PC-9 (cell line): ENCODE results near the gene EGFR. TPM values are rescaled to one million over a fixed set of nuclear protein-coding genes. Genes with fewer than 3 reads are reported as not detected.
A peak's percentile ranks its signal among the peaks of the same experiment; 100 is the strongest.

Source experiments
- BruUV-seq: library from RNA; stranded (reverse); fragments of 400-500 nt; replicated peaks from 2 replicates; lab custom pipeline; 2021; lab: Mats Ljungman, UMichigan
- CTCF ChIA-PET: fragments of 300-600 bp; sonication (Branson Sonifier 250); formaldehyde crosslinking; loops from one replicate; lab custom pipeline; 2022; ENCODE audit warnings: antibody characterized with exemption; lab: Charles Lee
- POLR2A ChIA-PET: fragments of 300-600 bp; sonication (Branson Sonifier 250); formaldehyde crosslinking; loops from one replicate; lab custom pipeline; 2022; ENCODE audit warnings: antibody characterized with exemption; ENCODE audit not compliant: unreplicated experiment; lab: Charles Lee
- DNase-seq, 2 experiments: peaks; one replicate each; pipeline versions ENCODE4 v3.0.0 to v3.0.0-alpha.2; 2015 to 2022; ENCODE audit warnings: mixed read lengths in 1 of 2
- H2AFZ ChIP-seq: fragments of 200-600 bp; sonication (generic); 2 replicates; pipeline ENCODE4 v1.8.1; 2017; ENCODE audit warnings: antibody characterized with exemption
- H3F3A ChIP-seq: fragments of 200-600 bp; sonication (generic); 2 replicates; pipeline ENCODE4 v1.8.1; 2017; ENCODE audit warnings: antibody characterized with exemption, mild to moderate bottlenecking, low read depth; ENCODE audit not compliant: insufficient read depth
- H3K27ac ChIP-seq: fragments of 200-600 bp; sonication (generic); 2 replicates; pipeline ENCODE4 v1.6.1; 2016; ENCODE audit warnings: mixed run types
- H3K27me3 ChIP-seq: fragments of 200-600 bp; sonication (generic); 2 replicates; pipeline ENCODE4 v1.6.1; 2016; ENCODE audit warnings: low read depth, mixed run types; ENCODE audit not compliant: insufficient read depth
- H3K36me3 ChIP-seq: fragments of 200-600 bp; sonication (generic); 2 replicates; pipeline ENCODE4 v1.6.1; 2016; ENCODE audit warnings: low read depth, mixed run types
- H3K4me1 ChIP-seq: fragments of 200-600 bp; sonication (generic); replicated peaks from 2 replicates; pipeline ENCODE4 v1.6.1; 2016; ENCODE audit warnings: mixed run types; ENCODE audit not compliant: insufficient read depth
- H3K4me2 ChIP-seq: fragments of 200-600 bp; sonication (generic); 2 replicates; pipeline ENCODE4 v1.6.1; 2017; ENCODE audit warnings: mixed run types
- H3K4me3 ChIP-seq: fragments of 200-600 bp; sonication (generic); 2 replicates; pipeline ENCODE4 v1.6.1; 2016; ENCODE audit warnings: mixed run types
- H3K79me2 ChIP-seq: fragments of 200-600 bp; sonication (generic); 2 replicates; pipeline ENCODE4 v1.6.1; 2017; ENCODE audit warnings: low read depth, mixed run types
- H3K9me2 ChIP-seq: fragments of 200-600 bp; sonication (generic); 2 replicates; pipeline ENCODE4 v1.8.1; 2017; ENCODE audit warnings: mild to moderate bottlenecking; ENCODE audit not compliant: insufficient read depth
- H3K9me3 ChIP-seq: fragments of 200-600 bp; sonication (generic); 2 replicates; pipeline ENCODE4 v1.8.1; 2016; ENCODE audit warnings: low read depth; ENCODE audit not compliant: insufficient read depth
- H4K20me1 ChIP-seq: fragments of 200-600 bp; sonication (generic); 2 replicates; pipeline ENCODE4 v1.8.1; 2017; ENCODE audit not compliant: insufficient read depth
- EZH2 ChIP-seq: fragments of 200-600 bp; sonication (generic); IDR thresholded peaks from 2 replicates; pipeline ENCODE4 v1.8.0; 2017; ENCODE audit warnings: antibody characterized with exemption, low read depth
- intact Hi-C: fragments of 100-400 bp; cut with micrococcal nuclease; formaldehyde crosslinking; loops from one replicate; pipeline ENCODE4 v1.10.0; 2022; ENCODE audit not compliant: unreplicated experiment
- total RNA-seq: library from RNA; stranded (reverse); gene quantifications from 2 replicates; pipeline ENCODE4 v1.2.3, GENCODE V29; 2021
- TF ChIP-seq, protein P1 (sequence below): fragments of 200-600 bp; sonication (generic); conservative IDR thresholded peaks from 2 replicates; pipeline ENCODE4 v1.6.1; 2017; ENCODE audit warnings: mixed run types, antibody characterized with exemption, mild to moderate bottlenecking, moderate library complexity

Gene EGFR
- total RNA-seq, 1 experiment from 2014 or later: 342 TPM

DNA sequence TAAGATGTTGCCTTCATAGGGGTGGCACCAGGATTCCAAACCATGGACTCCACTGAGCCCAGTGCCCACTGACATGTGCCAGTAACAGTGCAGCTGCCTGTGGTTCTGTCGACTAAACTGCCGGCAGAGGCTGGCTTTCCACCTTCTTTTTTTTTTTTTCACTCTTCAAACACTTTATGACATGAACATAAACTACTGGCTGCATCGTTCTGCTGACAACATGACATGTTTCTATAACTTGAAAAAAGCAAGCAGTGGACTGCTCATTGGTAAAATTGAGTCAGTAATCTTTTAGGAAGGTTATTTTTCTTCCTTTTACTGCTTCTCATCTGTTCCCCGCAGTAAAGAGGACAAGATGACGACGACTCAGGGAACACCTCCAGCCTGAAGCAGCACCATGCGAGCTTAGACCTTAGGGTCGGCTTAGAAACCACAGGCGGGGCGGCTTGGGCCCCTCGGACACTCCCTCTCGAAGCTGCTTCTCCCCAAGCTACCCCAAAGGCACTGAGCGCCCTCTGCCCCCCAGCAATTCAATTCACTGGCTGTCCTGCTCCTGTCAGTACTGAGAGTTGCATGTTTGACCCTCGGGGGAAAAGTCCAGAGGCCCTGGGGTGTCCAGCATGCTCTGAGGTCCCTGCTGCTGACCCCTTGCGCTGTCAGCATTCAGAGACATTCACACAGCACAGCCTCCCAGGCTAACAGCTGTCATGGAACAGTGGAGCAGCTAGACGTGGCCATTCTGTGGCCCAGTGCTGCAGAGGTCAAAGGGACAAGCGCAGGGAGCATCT is 112.5 kb downstream of the EGFR start:
- no peak overlapping the region for H2AFZ ChIP-seq
- intact Hi-C loops: no loop called here
- H3K9me2 ChIP-seq: no peaks in the 10 kb centered on the region
- no peak for DNase-seq
- H3K27me3 ChIP-seq: no peaks in the 10 kb centered on the region
- peak overlapping the region; percentile 72 for H3K4me2 ChIP-seq
- H3F3A ChIP-seq: peaks cover 93% of the 10 kb centered on the region
- TF ChIP-seq, protein P1, sequence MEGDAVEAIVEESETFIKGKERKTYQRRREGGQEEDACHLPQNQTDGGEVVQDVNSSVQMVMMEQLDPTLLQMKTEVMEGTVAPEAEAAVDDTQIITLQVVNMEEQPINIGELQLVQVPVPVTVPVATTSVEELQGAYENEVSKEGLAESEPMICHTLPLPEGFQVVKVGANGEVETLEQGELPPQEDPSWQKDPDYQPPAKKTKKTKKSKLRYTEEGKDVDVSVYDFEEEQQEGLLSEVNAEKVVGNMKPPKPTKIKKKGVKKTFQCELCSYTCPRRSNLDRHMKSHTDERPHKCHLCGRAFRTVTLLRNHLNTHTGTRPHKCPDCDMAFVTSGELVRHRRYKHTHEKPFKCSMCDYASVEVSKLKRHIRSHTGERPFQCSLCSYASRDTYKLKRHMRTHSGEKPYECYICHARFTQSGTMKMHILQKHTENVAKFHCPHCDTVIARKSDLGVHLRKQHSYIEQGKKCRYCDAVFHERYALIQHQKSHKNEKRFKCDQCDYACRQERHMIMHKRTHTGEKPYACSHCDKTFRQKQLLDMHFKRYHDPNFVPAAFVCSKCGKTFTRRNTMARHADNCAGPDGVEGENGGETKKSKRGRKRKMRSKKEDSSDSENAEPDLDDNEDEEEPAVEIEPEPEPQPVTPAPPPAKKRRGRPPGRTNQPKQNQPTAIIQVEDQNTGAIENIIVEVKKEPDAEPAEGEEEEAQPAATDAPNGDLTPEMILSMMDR: no peak
- TF ChIP-seq EZH2: no peak
- peaks cover 24% of the 10 kb centered on the region for H3K36me3 ChIP-seq
- H3K4me3 ChIP-seq: no peak overlapping the region
- no TSS peak for BruUV-seq
- POLR2A ChIA-PET: no interaction called here
- no peaks in the 10 kb centered on the region for H4K20me1 ChIP-seq
- no peaks in the 10 kb centered on the region for H3K9me3 ChIP-seq
- CTCF ChIA-PET: interaction anchor here (0.6 kb wide), 1 partner anchor 44 kb away, joined by 4 read pairs; no protein-coding TSS in a partner anchor
- H3K27ac ChIP-seq: peak overlapping the region; percentile 92
- H3K79me2 ChIP-seq: peaks cover 90% of the 10 kb centered on the region
- H3K4me1 ChIP-seq: peaks cover 94% of the 10 kb centered on the region

DNA sequence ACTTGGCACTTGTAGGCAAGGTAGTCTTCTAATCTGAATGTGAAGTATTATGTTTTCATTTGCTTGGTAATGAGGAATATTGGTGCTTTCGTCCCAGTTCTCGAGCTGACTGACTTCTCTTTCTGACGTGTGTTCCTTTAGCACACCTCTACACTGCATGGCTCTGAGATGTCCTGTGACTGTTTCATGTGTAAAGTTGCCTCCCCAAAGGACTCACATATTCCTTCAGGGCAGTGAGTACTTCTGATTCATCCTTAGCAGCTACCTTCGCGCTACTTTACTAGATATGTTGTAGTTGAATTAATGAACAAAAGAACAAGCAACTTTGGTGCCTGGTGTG is 113.7 kb downstream of the EGFR start:
- Histone ChIP-seq H3K36me3 (peaks cover 32% of the 10 kb centered on the region), H3K27ac (peak overlapping the region; percentile 92), H4K20me1 (no peaks in the 10 kb centered on the region), H3K4me2 (peak overlapping the region; percentile 72), H3K9me3 (no peaks in the 10 kb centered on the region), H3K4me1 (peaks cover 82% of the 10 kb centered on the region), H3F3A (peaks cover 92% of the 10 kb centered on the region), H3K9me2 (no peaks in the 10 kb centered on the region), H3K79me2 (peaks cover 90% of the 10 kb centered on the region), H3K27me3 (no peaks in the 10 kb centered on the region), H3K4me3 (peak overlapping the region; percentile 8; the same call in 1 of the 2 replicates), H2AFZ (no peak overlapping the region)
- DNase-seq: no peak
- no peak for TF ChIP-seq EZH2
- TF ChIP-seq, protein P1: no peak
- CTCF ChIA-PET: interaction anchor here (0.6 to 1.9 kb wide), 9 partner anchors 11 to 354 kb away, joined by 3 to 13 read pairs (median 5); no protein-coding TSS in a partner anchor
- BruUV-seq: no TSS peak
- intact Hi-C loops: loop anchor here (1.0 to 2.0 kb wide), 5 partner anchors 112 to 344 kb away; no protein-coding TSS in a partner anchor
- POLR2A ChIA-PET: interaction anchor here (0.5 to 1.5 kb wide), 27 partner anchors 9 to 1786 kb away, joined by 3 to 24 read pairs (median 5); partner anchors contain the start of genes CCT6A, EGFR and PSPH

DNA sequence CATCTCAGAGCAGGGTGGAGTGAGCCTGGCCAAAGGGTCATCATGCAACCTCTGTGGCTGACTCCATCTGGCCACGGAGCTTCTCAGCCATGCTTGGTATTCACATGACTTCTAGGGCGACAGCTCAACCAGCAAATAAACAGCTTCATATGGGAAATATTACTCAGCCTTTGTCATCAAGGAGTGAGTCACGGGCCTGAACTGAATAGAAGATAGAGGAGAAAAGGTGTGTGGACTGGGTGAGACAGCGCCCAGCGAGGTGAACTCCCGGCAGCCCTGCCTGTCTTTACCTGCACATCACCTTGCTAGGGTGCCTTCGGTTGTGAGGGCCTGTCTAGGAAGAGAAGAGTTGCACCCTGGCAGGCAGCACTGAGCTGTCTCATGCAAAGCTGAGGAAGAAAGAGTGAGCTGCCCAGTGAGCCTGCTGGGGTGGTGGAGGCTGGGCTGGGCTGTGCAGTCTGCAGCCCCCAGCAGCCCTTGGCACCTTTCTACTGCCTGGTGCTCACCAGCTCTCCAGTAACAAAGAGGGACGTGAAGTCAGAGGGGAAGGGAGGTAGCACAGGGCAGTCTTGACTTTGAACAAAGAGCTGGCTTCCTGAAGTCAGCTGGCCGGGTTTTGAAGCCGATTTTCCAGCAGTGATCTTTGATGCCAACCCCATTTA is 114.2 kb downstream of the EGFR start:
- peak overlapping the region; percentile 72 for H3K4me2 ChIP-seq
- H4K20me1 ChIP-seq: no peaks in the 10 kb centered on the region
- DNase-seq: peak; percentile 98 to 100
- CTCF ChIA-PET: interaction anchor here (0.6 to 1.9 kb wide), 10 partner anchors 12 to 355 kb away, joined by 3 to 13 read pairs (median 4); no protein-coding TSS in a partner anchor
- BruUV-seq: TSS peak; percentile 89
- H3K4me3 ChIP-seq: peak overlapping the region; percentile 39
- intact Hi-C loops: loop anchor here (1.0 to 2.0 kb wide), 14 partner anchors 12 to 345 kb away; no protein-coding TSS in a partner anchor
- H3K79me2 ChIP-seq: peaks cover 90% of the 10 kb centered on the region
- peaks cover 92% of the 10 kb centered on the region for H3F3A ChIP-seq
- peaks cover 37% of the 10 kb centered on the region for H3K36me3 ChIP-seq
- no peaks in the 10 kb centered on the region for H3K9me3 ChIP-seq
- no peaks in the 10 kb centered on the region for H3K27me3 ChIP-seq
- H2AFZ ChIP-seq: no peak overlapping the region
- peaks cover 77% of the 10 kb centered on the region for H3K4me1 ChIP-seq
- no peaks in the 10 kb centered on the region for H3K9me2 ChIP-seq
- peak overlapping the region; percentile 92 for H3K27ac ChIP-seq
- POLR2A ChIA-PET: interaction anchor here (0.5 to 1.5 kb wide), 31 partner anchors 10 to 1786 kb away, joined by 3 to 24 read pairs (median 4); partner anchors contain the start of genes CCT6A, EGFR and PSPH
- TF ChIP-seq, protein P1: no peak
- TF ChIP-seq EZH2: no peak
